Psoas muscle (tissue), 8 donors: ENCODE data around the gene SORCS3. TPM values are rescaled to one million over a fixed set of nuclear protein-coding genes. Genes with fewer than 3 reads are reported as not detected.

Source experiments
- ATAC-seq, 4 donors: fragments of 200-7000 bp; cut with Tn5 transposase; one replicate each; pipeline ENCODE4 v1.9.1; 2020; ENCODE audit warnings: moderate library complexity in 3 of 4, mild to moderate bottlenecking in 2 of 4
- DNase-seq, 2 donors: peaks; one replicate each; pipeline ENCODE4 v3.0.0-alpha.2; 2020
- H3K27ac ChIP-seq: fragments of 200-600 bp; one replicate; pipeline ENCODE4 v1.8.0; 2022
- H3K27me3 ChIP-seq, 3 donors: fragments of 200-600 bp in 1 of 3; one replicate each; pipeline versions ENCODE4 v1.6.1 to v1.8.0; 2013 to 2022; ENCODE audit warnings: low read length in 2 of 3, mild to moderate bottlenecking in 2 of 3, moderate library complexity in 1 of 3; ENCODE audit not compliant: insufficient read depth in 3 of 3
- H3K36me3 ChIP-seq, 2 donors: fragments of 200-600 bp in 1 of 2; one replicate each; pipeline versions ENCODE4 v1.6.1 to v1.8.0; 2013 to 2022; ENCODE audit warnings: low read depth in 1 of 2, mild to moderate bottlenecking in 1 of 2, moderate library complexity in 1 of 2; ENCODE audit not compliant: insufficient read depth in 1 of 2
- H3K4me1 ChIP-seq: fragments of 200-600 bp; one replicate; pipeline ENCODE4 v1.8.0; 2022
- H3K4me3 ChIP-seq: fragments of 200-600 bp; one replicate; pipeline ENCODE4 v1.8.0; 2022; ENCODE audit warnings: mild to moderate bottlenecking
- H3K9me3 ChIP-seq: fragments of 200-600 bp; one replicate; pipeline ENCODE4 v1.8.0; 2022
- CTCF ChIP-seq: fragments of 200-600 bp; IDR thresholded peaks from one replicate; pipeline ENCODE4 v1.8.0; 2022; ENCODE audit warnings: antibody characterized with exemption
- WGBS, 3 donors: extraction: QIAGEN DNeasy Blood & Tissue Kit; methylation state at CpG; one replicate each; pipeline versions ENCODE4 v1.1.6 to v1.1.7; 2013; 5-methylcytosine and 5-hydroxymethylcytosine counted together
- intact Hi-C, 2 donors: fragments of 100-400 bp; cut with DNase I; formaldehyde crosslinking; loops; one replicate each; pipeline versions ENCODE4 v1.11.0 to v1.14.2; 2022
- polyA plus RNA-seq, 3 donors: library from polyadenylated mRNA; stranded (reverse); fragments of 200-250 nt; gene quantifications; one replicate each; pipeline ENCODE4 v1.2.3, GENCODE V29; 2013
- total RNA-seq, 4 donors: library from RNA; stranded (reverse); fragmentation: NEBNext Ultra II Directional in 2 of 4; extraction: Animal tissue kit (Norgen Biotek cat#: 25700) in 2 of 4; gene quantifications; one replicate each; pipeline versions ENCODE4 v1.2.1 to v1.2.4, GENCODE V29; 2021 to 2023
- donor health status: healthy with polysubstance abuse.
- donor health status: DM: no; HTN: no; CAD: no; lungs with moderate emphysema.
- donor health status: Bipolar disorder and iron deficiency.
- donor health status: healthy.
- donor health status: DM: yes; HTN: yes; CAD: no.
- donor health status: DM: no; HTN: no; CAD: no.
- donor health status: DM: no; HTN: no; CAD: no.
- donor health status: DM: yes; HTN: yes; CAD: no.

SORCS3 gene
- total and polyA plus RNA-seq, 7 donors, result 0.01 TPM; not detected in 6

DNA sequence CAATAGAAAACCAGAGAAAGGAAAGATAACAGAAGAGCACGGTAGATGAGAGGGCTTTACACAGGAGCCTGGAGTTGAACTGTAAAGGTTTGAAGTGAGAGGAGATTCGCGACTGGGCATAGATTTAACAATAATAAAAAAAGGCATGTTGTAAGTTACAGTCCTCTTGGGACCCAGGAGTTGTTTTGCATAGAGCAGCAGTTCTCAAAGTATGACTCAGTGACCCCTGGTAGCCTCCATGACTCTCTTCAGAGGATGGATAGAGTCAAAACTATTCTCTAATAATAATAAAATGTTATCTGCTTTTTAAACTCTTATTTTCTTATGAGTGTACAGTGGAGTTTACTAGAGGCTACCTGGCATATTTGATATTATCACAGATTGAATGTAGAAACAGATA lies 262.3 kb downstream of the SORCS3 start:
- Histone ChIP-seq H3K27ac (no peak overlapping the region), H3K4me1 (no peaks in the 10 kb centered on the region), H3K27me3 (peaks cover 0 to 2% (median 0%) of the 10 kb centered on the region in 3 donors), H3K4me3 (no peak overlapping the region), H3K36me3 (no peaks in the 10 kb centered on the region), H3K9me3 (no peaks in the 10 kb centered on the region)
- WGBS, 3 donors, result 60 to 63% (median 61%) methylated on average over 3 of the region's 3 CpGs
- ATAC-seq, result no peak
- no peak for DNase-seq
- no peak for TF ChIP-seq CTCF
- intact Hi-C loops, result no loop called here

DNA sequence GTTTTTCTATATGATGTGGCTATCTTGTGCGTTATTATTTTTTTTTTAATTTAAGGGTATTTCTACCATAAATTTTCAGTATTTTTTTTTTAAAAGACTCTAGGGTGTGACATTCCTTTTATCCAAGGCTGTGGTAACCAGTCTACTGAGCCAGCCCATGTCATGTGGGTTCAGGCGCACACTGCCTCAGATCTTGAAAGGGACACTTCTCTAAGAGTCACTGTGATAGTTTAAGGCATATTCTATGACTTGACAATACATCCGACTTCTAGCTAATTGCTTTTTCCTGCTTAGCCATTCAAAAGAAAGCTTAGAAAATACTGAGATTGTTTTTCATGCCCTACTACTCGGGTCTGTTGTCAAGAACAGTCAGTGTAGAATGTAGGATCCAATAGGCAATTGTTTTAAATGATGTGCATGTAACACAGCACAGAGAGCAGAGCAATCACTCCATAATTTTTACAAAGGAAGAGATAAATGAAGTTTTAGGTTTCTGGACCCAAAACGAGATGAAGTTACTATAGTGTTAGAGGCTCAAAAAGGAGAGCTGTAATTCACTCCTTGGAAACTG lies 263.7 kb downstream of the SORCS3 start:
- TF ChIP-seq CTCF, result no peak
- no peak for ATAC-seq
- WGBS, 3 donors, result 63 to 71% (median 65%) methylated on average over 5 of the region's 5 CpGs
- no peak for DNase-seq
- Histone ChIP-seq H3K9me3 (no peaks in the 10 kb centered on the region), H3K27me3 (peaks cover 0 to 2% (median 0%) of the 10 kb centered on the region in 3 donors), H3K4me1 (no peaks in the 10 kb centered on the region), H3K27ac (no peak overlapping the region), H3K36me3 (no peaks in the 10 kb centered on the region), H3K4me3 (no peak overlapping the region)
- intact Hi-C loops, result no loop called here

DNA sequence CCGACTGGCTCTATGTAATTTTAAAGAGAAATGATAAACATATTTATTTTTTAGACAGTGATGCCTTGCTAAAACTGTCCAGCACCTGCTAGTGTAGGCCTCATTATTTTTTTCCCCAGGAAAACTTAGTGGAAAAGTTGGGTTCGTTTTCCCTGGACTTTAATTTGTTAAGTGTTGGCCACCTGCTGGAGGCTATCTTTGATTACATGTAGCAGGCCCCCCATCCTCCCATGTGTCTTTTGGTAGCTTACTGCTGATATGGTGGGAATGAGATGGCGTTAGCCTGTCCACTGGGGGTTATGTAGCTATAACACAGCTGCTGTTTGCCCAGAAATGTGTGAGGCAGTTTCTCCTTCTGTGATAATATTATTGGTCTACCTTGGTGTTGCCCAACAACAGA lies 265.0 kb downstream of the SORCS3 start:
- TF ChIP-seq CTCF, result no peak
- peaks cover 0 to 1% (median 0%) of the 10 kb centered on the region in 3 donors for H3K27me3 ChIP-seq
- no peak for DNase-seq
- no peaks in the 10 kb centered on the region for H3K36me3 ChIP-seq
- H3K9me3 ChIP-seq, result no peaks in the 10 kb centered on the region
- intact Hi-C loops, result no loop called here
- 36 to 44% (median 40%) methylated on average over 3 of the region's 3 CpGs for WGBS, 3 donors
- no peak overlapping the region for H3K27ac ChIP-seq
- no peaks in the 10 kb centered on the region for H3K4me1 ChIP-seq
- ATAC-seq, result no peak
- H3K4me3 ChIP-seq, result no peak overlapping the region

DNA sequence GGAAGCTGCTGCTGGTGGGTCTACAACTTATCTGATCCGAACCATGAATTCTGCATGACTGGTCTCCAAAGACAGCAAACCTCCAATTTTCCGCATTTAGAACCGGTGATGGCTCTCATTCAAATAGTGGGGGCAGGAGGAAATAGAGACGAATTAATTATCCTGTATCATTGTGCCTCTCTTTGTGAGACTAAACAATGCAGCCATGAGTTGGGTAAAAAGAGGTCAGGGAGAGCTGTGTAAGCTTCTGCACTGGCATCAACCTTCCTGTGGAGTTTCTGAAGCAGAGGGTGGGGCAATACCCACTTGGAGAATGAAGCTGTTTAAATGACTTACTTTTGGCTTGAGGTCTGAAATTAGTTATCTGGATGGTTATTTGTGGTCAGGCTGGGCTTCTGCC lies 266.4 kb downstream of the SORCS3 start:
- ATAC-seq, result no peak
- Histone ChIP-seq H3K27ac (no peak overlapping the region), H3K4me1 (no peaks in the 10 kb centered on the region), H3K27me3 (no peaks in the 10 kb centered on the region), H3K9me3 (no peaks in the 10 kb centered on the region), H3K36me3 (no peaks in the 10 kb centered on the region), H3K4me3 (no peak overlapping the region)
- no peak for TF ChIP-seq CTCF
- WGBS, 3 donors, result 50 to 64% (median 63%) methylated on average over 4 of the region's 4 CpGs
- DNase-seq, result no peak
- intact Hi-C loops, result no loop called here

- DNase-seq (no peak), ATAC-seq (no peak)
- Histone ChIP-seq H3K36me3 (no peaks in the 10 kb centered on the region), H3K27me3 (no peaks in the 10 kb centered on the region), H3K4me3 (no peak overlapping the region), H3K4me1 (no peaks in the 10 kb centered on the region), H3K9me3 (no peaks in the 10 kb centered on the region), H3K27ac (no peak overlapping the region)
- WGBS, 3 donors, result 73 to 89% (median 79%) methylated on average over 2 of the region's 2 CpGs
- no peak for TF ChIP-seq CTCF
- intact Hi-C loops, result no loop called here
Observed at GRCh38 chr10:104908581-104908980, 267.5 kb downstream of the SORCS3 start.
